Activated CD8-positive, alpha-beta T cell treated with anti-CD3 and anti-CD28 coated beads for 36 hours (primary cell): ENCODE results near the gene KCNIP3. TPM values are rescaled to one million over a fixed set of nuclear protein-coding genes. Genes with fewer than 3 reads are reported as not detected.

Source experiments
- ATAC-seq: fragments of 200-7000 bp; cut with Tn5 transposase; one replicate; pipeline ENCODE4 v1.10.0; 2021; ENCODE audit warnings: mild to moderate bottlenecking, moderate library complexity
- CTCF ChIA-PET: fragments of 350-600 bp; sonication (Branson Sonifier 250); formaldehyde crosslinking; loops from one replicate; lab custom pipeline; 2021; ENCODE audit warnings: antibody characterized with exemption; lab: Charles Lee
- POLR2A ChIA-PET: fragments of 350-600 bp; sonication (Branson Sonifier 250); formaldehyde crosslinking; loops from one replicate; lab custom pipeline; 2021; ENCODE audit warnings: antibody characterized with exemption; lab: Charles Lee
- DNase-seq: peaks from one replicate; pipeline ENCODE4 v3.0.0-alpha.2; 2020
- H3K27ac Mint-ChIP-seq: one replicate; pipeline ENCODE4 v1.8.0; 2021; ENCODE audit warnings: mild to moderate bottlenecking, mixed read lengths
- H3K27me3 Mint-ChIP-seq: one replicate; pipeline ENCODE4 v1.8.0; 2021; ENCODE audit warnings: mixed read lengths
- H3K36me3 Mint-ChIP-seq: one replicate; pipeline ENCODE4 v1.8.0; 2021; ENCODE audit warnings: low read depth, mixed read lengths
- H3K4me1 Mint-ChIP-seq: one replicate; pipeline ENCODE4 v1.8.0; 2021; ENCODE audit warnings: low read depth, mixed read lengths
- H3K4me3 Mint-ChIP-seq: one replicate; pipeline ENCODE4 v1.8.0; 2021; ENCODE audit warnings: mild to moderate bottlenecking, moderate library complexity, mixed read lengths
- H3K9me3 Mint-ChIP-seq: one replicate; pipeline ENCODE4 v1.8.0; 2021; ENCODE audit warnings: mixed read lengths
- CTCF ChIP-seq: fragments of 200-600 bp; IDR thresholded peaks from one replicate; pipeline ENCODE4 v1.8.0; 2022; ENCODE audit warnings: antibody characterized with exemption, mild to moderate bottlenecking
- intact Hi-C: fragments of 100-400 bp; cut with micrococcal nuclease; formaldehyde crosslinking; loops from one replicate; pipeline ENCODE4 v1.10.0; 2022
- total RNA-seq, 2 experiments: library from RNA; stranded (reverse); gene quantifications; one replicate each; pipeline ENCODE4 v1.2.3, GENCODE V29; 2021

Gene KCNIP3
- total RNA-seq, 2 experiments from 2014 or later: not detected

GRCh38 chr2:95289253-95289652 lies 7.9 kb upstream of the KCNIP3 start:
- H3K27me3 Mint-ChIP-seq: no peaks in the 10 kb centered on the region
- H3K9me3 Mint-ChIP-seq: peaks cover 15% of the 10 kb centered on the region
- no peak overlapping the region for H3K27ac Mint-ChIP-seq
- ChIA-PET POLR2A (no interaction called here), CTCF (no interaction called here)
- intact Hi-C loops: no loop called here
- no peaks in the 10 kb centered on the region for H3K36me3 Mint-ChIP-seq
- no peak overlapping the region for H3K4me3 Mint-ChIP-seq
- H3K4me1 Mint-ChIP-seq: no peaks in the 10 kb centered on the region
- ATAC-seq (no peak), DNase-seq (no peak)
- TF ChIP-seq CTCF: no peak

- Mint-ChIP-seq H3K9me3 (peaks cover 15% of the 10 kb centered on the region), H3K4me3 (no peak overlapping the region), H3K27ac (no peak overlapping the region), H3K4me1 (no peaks in the 10 kb centered on the region), H3K36me3 (no peaks in the 10 kb centered on the region), H3K27me3 (no peaks in the 10 kb centered on the region)
- ChIA-PET CTCF (no interaction called here), POLR2A (no interaction called here)
- ATAC-seq (no peak), DNase-seq (no peak)
- TF ChIP-seq CTCF: no peak
- intact Hi-C loops: no loop called here
Observed at GRCh38 chr2:95291222-95291621, 5.9 kb upstream of the KCNIP3 start.

- CTCF ChIA-PET: interaction anchor here (1.1 to 1.4 kb wide), 2 partner anchors 53 to 97 kb away, joined by 3 to 4 read pairs; no protein-coding TSS in a partner anchor
- intact Hi-C loops: no loop called here
- no peak for ATAC-seq
- Mint-ChIP-seq H3K36me3 (no peaks in the 10 kb centered on the region), H3K27ac (no peak overlapping the region), H3K4me1 (no peaks in the 10 kb centered on the region), H3K27me3 (no peaks in the 10 kb centered on the region), H3K4me3 (no peak overlapping the region), H3K9me3 (peaks cover 15% of the 10 kb centered on the region)
- no peak for DNase-seq
- TF ChIP-seq CTCF: no peak
- POLR2A ChIA-PET: no interaction called here
Observed at GRCh38 chr2:95292623-95293260, 4.4 kb upstream of the KCNIP3 start.

- POLR2A ChIA-PET: no interaction called here
Observed at GRCh38 chr2:95294579-95295250, 2.4 kb upstream of the KCNIP3 start.

More at GRCh38 chr2:95294579-95295250, 2.4 kb upstream of the KCNIP3 start:
- Mint-ChIP-seq H3K9me3 (peaks cover 15% of the 10 kb centered on the region), H3K36me3 (no peaks in the 10 kb centered on the region), H3K4me1 (no peaks in the 10 kb centered on the region), H3K27ac (no peak overlapping the region), H3K27me3 (no peaks in the 10 kb centered on the region), H3K4me3 (no peak overlapping the region)
- CTCF ChIA-PET: no interaction called here
- no peak for TF ChIP-seq CTCF
- DNase-seq (no peak), ATAC-seq (no peak)
- intact Hi-C loops: no loop called here
